Caco-2 (cell line): Measurements from ENCODE around the gene RAB3D. TPM values are rescaled to one million over a fixed set of nuclear protein-coding genes. Genes with fewer than 3 reads are reported as not detected.
A peak's percentile ranks its signal among the peaks of the same experiment; 100 is the strongest.

Experiments used
- BruUV-seq: library from RNA; stranded (reverse); fragments of 400-500 nt; replicated peaks from 2 replicates; lab custom pipeline; 2021; lab: Mats Ljungman, UMichigan
- CTCF ChIA-PET: fragments of 300-600 bp; sonication (Branson Sonifier 250); formaldehyde crosslinking; loops from one replicate; lab custom pipeline; 2022; ENCODE audit warnings: antibody characterized with exemption; lab: Charles Lee
- POLR2A ChIA-PET: fragments of 300-600 bp; sonication (Branson Sonifier 250); formaldehyde crosslinking; loops from one replicate; lab custom pipeline; 2022; ENCODE audit warnings: antibody characterized with exemption; lab: Charles Lee
- DNase-seq, 2 experiments: peaks; one replicate each; pipeline versions ENCODE4 v3.0.0 to v3.0.0-alpha.2; 2020 to 2022
- H3K27me3 ChIP-seq: replicated peaks from 2 replicates; pipeline ENCODE4 v1.6.0; 2011; ENCODE audit warnings: low read length; ENCODE audit not compliant: control insufficient read depth, insufficient read depth
- H3K36me3 ChIP-seq: 2 replicates; pipeline ENCODE4 v1.5.1; 2011; ENCODE audit warnings: low read length; ENCODE audit not compliant: control insufficient read depth, insufficient read depth
- H3K4me1 ChIP-seq: fragments of 250-450 bp; sonication (Bioruptor Pico); 2 replicates; pipeline ENCODE4 v1.5.1; 2020; ENCODE audit warnings: mild to moderate bottlenecking
- H3K4me3 ChIP-seq: 2 replicates; pipeline ENCODE4 v1.5.1; 2011; ENCODE audit warnings: low read depth, mild to moderate bottlenecking, control low read depth, low read length
- H3K9me3 ChIP-seq: fragments of 250-450 bp; sonication (Bioruptor Pico); 2 replicates; pipeline ENCODE4 v1.5.1; 2020; ENCODE audit warnings: mild to moderate bottlenecking, moderate library complexity
- H3K27ac Mint-ChIP-seq: one replicate; pipeline ENCODE4 v1.8.0; 2022; ENCODE audit warnings: mixed read lengths; ENCODE audit not compliant: unreplicated experiment
- H3K27me3 Mint-ChIP-seq: one replicate; pipeline ENCODE4 v1.8.0; 2022; ENCODE audit warnings: mixed read lengths; ENCODE audit not compliant: insufficient read depth, unreplicated experiment
- H3K36me3 Mint-ChIP-seq: one replicate; pipeline ENCODE4 v1.8.0; 2022; ENCODE audit warnings: mild to moderate bottlenecking, mixed read lengths; ENCODE audit not compliant: insufficient read depth, unreplicated experiment
- H3K4me1 Mint-ChIP-seq: one replicate; pipeline ENCODE4 v1.8.0; 2022; ENCODE audit warnings: low read depth, mixed read lengths; ENCODE audit not compliant: unreplicated experiment
- H3K4me3 Mint-ChIP-seq: one replicate; pipeline ENCODE4 v1.8.0; 2022; ENCODE audit warnings: mild to moderate bottlenecking, moderate library complexity, mixed read lengths; ENCODE audit not compliant: unreplicated experiment
- H3K9me3 Mint-ChIP-seq: one replicate; pipeline ENCODE4 v1.8.0; 2022; ENCODE audit warnings: mixed read lengths; ENCODE audit not compliant: unreplicated experiment
- CTCF ChIP-seq, 2 experiments: fragments of 200-600 bp in 1 of 2; IDR thresholded peaks; 1 replicate in 1 of 2; 2 replicates in 1 of 2; pipeline versions ENCODE4 v1.5.1 to v1.8.0; 2011 to 2022; ENCODE audit warnings: antibody characterized with exemption in 1 of 2, control low read depth in 1 of 2, inconsistent platforms in 1 of 2, low read depth in 1 of 2, low read length in 1 of 2, mild to moderate bottlenecking in 1 of 2, moderate library complexity in 1 of 2; ENCODE audit not compliant: insufficient read depth in 1 of 2, severe bottlenecking in 1 of 2, unreplicated experiment in 1 of 2
- intact Hi-C: fragments of 100-400 bp; cut with micrococcal nuclease; formaldehyde crosslinking; loops from one replicate; pipeline ENCODE4 v1.10.0; 2022; ENCODE audit not compliant: unreplicated experiment
- total RNA-seq: library from RNA; stranded (reverse); gene quantifications from 2 replicates; pipeline ENCODE4 v1.2.3, GENCODE V29; 2022

RAB3D gene
- total RNA-seq, 1 experiment from 2014 or later: 28.0 TPM

DNA sequence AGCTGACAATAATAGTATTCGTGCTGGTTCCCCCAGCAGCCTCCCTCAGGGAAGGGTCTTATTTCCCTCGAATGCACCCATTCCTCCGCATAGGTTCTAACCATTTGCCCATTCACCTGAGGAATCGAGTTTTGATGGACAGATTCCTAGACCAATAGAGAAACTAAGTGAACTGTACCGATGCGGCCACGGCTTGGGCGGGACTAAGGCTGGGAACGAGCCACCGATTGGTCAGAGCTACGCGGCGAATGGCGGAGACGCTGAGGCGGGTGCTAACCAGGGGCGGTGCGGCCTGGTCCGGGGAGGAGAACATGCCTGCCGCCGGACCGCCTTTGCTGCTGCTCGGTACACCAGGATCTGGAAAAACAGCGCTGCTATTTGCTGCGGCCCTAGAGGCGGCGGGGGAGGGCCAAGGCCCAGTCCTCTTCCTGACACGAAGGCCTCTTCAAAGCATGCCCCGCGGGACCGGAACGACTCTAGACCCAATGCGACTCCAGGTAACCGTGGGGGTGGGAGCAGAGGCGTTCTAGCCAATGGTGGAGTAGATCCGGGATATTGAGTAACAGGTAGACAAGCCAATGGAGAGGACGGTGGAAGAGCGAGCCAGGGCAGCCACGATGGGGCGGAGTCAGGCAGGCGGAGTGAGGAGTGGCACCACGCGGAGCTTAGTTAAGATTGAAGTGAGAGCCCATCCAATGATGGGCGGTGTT, 35.1 kb upstream of the RAB3D start, which contains the start of gene SWSAP1:
Gene SWSAP1 (plus strand): TSS at position 234 of the 710 bp plus-strand sequence. CDS start 15 bp downstream, at position 249.
- Mint-ChIP-seq H3K27ac (peak within 1 kb of the TSS; percentile 8), H3K27me3 (no peaks in the 10 kb centered on the region), H3K4me3 (peak within 1 kb of the TSS; percentile 41), H3K36me3 (peaks cover 9% of the 10 kb centered on the region), H3K9me3 (no peaks in the 10 kb centered on the region), H3K4me1 (no peaks in the 10 kb centered on the region)
- Histone ChIP-seq H3K36me3 (no peaks in the 10 kb centered on the region), H3K9me3 (no peaks in the 10 kb centered on the region), H3K4me3 (peak within 1 kb of the TSS; percentile 85), H3K27me3 (no peaks in the 10 kb centered on the region), H3K4me1 (peaks cover 10% of the 10 kb centered on the region; the same call in 1 of the 2 replicates)
- BruUV-seq: TSS peak; percentile 81
- ChIA-PET POLR2A (interaction anchor here (0.5 to 1.7 kb wide), 19 partner anchors 9 to 1775 kb away, joined by 3 to 19 read pairs (median 6); partner anchors contain the start of genes CCDC159, ECSIT, EPOR and IER2), CTCF (interaction anchor here (0.7 to 2.1 kb wide), 17 partner anchors 9 to 463 kb away, joined by 3 to 30 read pairs (median 4); partner anchors contain the start of genes EPOR, ODAD3, PRKCSH and RAB3D)
- TF ChIP-seq CTCF (IDR thresholded peaks at IDR 0.05; ENCODE audit: insufficient read depth in 1 of 2, low read depth in 1 of 2, low read length in 1 of 2, severe bottlenecking in 1 of 2, unreplicated experiment in 1 of 2): no peak
- intact Hi-C loops: loop anchor here (2.0 kb wide), 2 partner anchors 28 to 82 kb away; partner anchors contain the start of genes CCDC159 and TMEM205
- DNase-seq: peak; percentile 97 to 98

DNA sequence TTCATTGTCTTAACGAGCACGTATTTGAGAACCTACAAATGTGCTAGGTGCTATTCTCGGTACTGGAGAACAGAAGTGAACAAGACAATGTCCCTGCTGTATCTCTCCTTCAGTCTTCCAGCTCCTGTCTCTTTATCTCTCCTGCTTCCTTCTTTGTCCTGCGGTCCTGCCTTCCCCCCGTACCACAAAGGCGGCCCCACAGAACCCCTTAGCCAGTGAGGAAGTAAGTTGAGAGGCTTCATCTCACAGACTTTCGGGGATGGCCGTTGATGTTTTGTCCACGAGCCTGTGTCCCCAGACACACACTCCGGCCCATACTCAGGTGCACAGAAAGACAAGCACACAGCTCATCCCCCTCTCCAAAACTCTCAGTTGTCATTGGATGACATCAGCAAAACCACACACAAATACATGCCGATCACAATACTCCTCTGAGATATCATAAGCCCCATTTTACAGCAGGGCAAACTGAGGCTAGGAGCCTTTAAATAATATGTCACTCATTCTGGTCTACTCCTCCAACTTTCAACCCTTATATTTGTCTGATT, 34.5 kb upstream of the RAB3D start:
- Histone ChIP-seq H3K4me1 (peaks cover 10% of the 10 kb centered on the region; the same call in 1 of the 2 replicates), H3K36me3 (no peaks in the 10 kb centered on the region), H3K9me3 (no peaks in the 10 kb centered on the region), H3K4me3 (peak overlapping the region; percentile 85), H3K27me3 (no peaks in the 10 kb centered on the region)
- DNase-seq: no peak
- TF ChIP-seq CTCF (IDR thresholded peaks at IDR 0.05; ENCODE audit: insufficient read depth in 1 of 2, low read depth in 1 of 2, low read length in 1 of 2, severe bottlenecking in 1 of 2, unreplicated experiment in 1 of 2): no peak
- no peaks in the 10 kb centered on the region for H3K9me3 Mint-ChIP-seq
- ChIA-PET CTCF (interaction anchor here (0.7 to 2.1 kb wide), 11 partner anchors 10 to 463 kb away, joined by 3 to 30 read pairs (median 8); partner anchors contain the start of genes EPOR, ODAD3 and PRKCSH), POLR2A (interaction anchor here (0.7 to 1.7 kb wide), 10 partner anchors 10 to 1776 kb away, joined by 3 to 19 read pairs (median 10); partner anchors contain the start of genes CCDC159, ECSIT, EPOR and IER2)
- no peak overlapping the region for H3K4me3 Mint-ChIP-seq
- H3K27ac Mint-ChIP-seq: peak overlapping the region; percentile 8
- H3K36me3 Mint-ChIP-seq: peaks cover 14% of the 10 kb centered on the region
- BruUV-seq: no TSS peak
- H3K27me3 Mint-ChIP-seq: no peaks in the 10 kb centered on the region
- H3K4me1 Mint-ChIP-seq: no peaks in the 10 kb centered on the region
- intact Hi-C loops: loop anchor here (2.0 kb wide), 2 partner anchors 27 to 81 kb away; partner anchors contain the start of genes CCDC159 and TMEM205
